Fibroblast of villous mesenchyme (primary cell): ENCODE data around the gene TLK1. TPM values are rescaled to one million over a fixed set of nuclear protein-coding genes. Genes with fewer than 3 reads are reported as not detected.

Experiments
- DNase-seq: peaks from one replicate; pipeline ENCODE4 v3.0.0-alpha.2; 2010; ENCODE audit warnings: low read depth
- H3K4me3 ChIP-seq: 2 replicates; pipeline ENCODE4 v1.5.1; 2011; ENCODE audit warnings: low read depth, mild to moderate bottlenecking, low read length
- total RNA-seq: library from RNA; depleted of rRNA; stranded (reverse); fragments of >200 nt; gene quantifications from 2 replicates; pipeline ENCODE4 v1.2.3, GENCODE V29; 2012
- TF ChIP-seq, protein P1 (sequence below): IDR thresholded peaks from 2 replicates; pipeline ENCODE4 v1.5.1; 2012; ENCODE audit warnings: low read depth, mild to moderate bottlenecking, low read length; ENCODE audit not compliant: insufficient read depth

Gene TLK1
- total RNA-seq, 1 donor: 17.3 TPM

DNA sequence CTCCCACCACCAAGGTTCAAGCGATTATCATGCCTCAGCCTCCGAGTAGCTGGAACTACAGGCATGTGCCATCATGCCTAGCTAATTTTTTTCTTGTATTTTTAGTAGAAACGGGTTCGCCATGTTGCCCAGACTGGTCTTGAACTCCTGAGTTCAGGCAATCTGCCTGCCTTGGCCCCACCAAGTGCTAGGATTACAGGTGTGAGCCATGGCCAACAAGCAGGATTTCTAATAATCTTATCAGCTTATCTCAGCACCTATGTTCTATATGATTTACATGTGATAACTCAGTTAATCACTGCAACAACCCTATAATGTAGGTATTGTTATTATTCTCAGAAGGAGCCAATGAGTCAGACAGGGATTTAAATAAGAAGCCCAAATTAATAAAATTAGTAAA is 151.3 kb downstream of the TLK1 start:
- no peak for DNase-seq
- TF ChIP-seq, protein P1, sequence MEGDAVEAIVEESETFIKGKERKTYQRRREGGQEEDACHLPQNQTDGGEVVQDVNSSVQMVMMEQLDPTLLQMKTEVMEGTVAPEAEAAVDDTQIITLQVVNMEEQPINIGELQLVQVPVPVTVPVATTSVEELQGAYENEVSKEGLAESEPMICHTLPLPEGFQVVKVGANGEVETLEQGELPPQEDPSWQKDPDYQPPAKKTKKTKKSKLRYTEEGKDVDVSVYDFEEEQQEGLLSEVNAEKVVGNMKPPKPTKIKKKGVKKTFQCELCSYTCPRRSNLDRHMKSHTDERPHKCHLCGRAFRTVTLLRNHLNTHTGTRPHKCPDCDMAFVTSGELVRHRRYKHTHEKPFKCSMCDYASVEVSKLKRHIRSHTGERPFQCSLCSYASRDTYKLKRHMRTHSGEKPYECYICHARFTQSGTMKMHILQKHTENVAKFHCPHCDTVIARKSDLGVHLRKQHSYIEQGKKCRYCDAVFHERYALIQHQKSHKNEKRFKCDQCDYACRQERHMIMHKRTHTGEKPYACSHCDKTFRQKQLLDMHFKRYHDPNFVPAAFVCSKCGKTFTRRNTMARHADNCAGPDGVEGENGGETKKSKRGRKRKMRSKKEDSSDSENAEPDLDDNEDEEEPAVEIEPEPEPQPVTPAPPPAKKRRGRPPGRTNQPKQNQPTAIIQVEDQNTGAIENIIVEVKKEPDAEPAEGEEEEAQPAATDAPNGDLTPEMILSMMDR: no peak
- no peak overlapping the region for H3K4me3 ChIP-seq

DNA sequence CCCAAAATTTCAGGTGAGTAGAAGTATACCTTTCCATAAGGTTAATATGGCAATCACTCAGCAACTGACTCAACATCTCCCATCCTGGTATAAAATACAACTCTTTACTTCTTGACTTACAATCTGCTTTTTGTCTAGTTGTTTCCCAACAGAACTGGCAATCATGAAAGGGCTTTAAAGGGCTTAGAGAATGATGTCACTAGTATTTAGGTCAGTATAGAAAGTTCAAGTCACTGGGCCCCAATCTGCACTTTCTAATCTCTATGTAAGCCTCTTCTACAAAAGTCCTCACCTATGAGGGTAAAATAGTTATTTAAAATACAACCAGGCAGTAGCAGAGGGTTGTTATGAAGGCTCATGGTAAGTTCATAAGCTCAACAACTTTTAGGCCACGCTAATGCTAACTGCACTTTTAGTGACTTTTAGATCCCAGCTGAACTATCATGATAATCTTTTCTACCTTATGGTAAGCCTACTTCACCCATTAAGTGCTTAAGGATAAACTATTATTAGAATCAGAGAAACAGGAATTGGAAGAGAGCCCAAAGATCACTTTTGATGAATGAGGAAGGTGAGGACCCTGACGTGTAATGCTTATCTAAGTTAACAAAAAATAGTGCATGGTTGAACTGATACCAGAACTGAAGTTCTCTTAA is 152.0 kb downstream of the TLK1 start:
- no peak overlapping the region for H3K4me3 ChIP-seq
- TF ChIP-seq, protein P1: no peak
- peak; percentile 72 for DNase-seq

DNA sequence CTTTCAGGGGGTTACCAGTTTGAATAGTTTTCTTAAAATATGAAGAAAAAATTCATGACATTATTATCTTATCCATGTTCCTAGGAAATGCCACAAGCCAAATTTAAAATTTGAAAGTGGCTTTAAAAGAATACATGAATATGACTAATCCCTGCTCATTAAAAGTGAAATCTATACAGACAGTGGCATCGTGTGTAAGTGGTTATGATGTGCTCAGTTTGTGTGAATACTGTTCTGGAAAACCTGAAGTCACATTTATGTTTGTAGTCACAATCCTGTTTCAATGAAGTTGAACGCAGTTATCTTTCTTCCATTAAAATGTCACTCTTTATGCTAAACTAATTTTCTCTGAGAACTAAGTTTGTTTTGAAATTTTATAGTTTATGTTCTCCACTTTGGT is 155.9 kb downstream of the TLK1 start:
- no peak overlapping the region for H3K4me3 ChIP-seq

DNA sequence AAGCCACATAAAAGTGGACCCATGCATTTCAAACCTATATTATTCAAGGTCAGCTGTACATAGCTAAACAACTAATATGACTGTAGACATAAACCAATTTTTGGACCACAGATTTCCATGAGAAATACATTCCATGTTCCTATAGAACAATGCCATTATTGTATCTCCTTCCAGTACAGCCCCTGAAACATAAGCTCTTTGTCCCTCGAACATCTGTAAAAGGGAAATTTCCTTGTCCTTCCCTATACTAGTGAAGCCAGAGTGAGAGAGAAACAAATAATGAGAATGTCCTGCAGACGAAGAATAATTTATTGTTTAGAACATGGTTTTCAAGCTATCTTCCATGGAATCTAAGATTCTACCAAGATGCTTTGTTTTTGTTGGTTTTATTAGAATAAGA is 156.3 kb downstream of the TLK1 start:
- DNase-seq: no peak
- TF ChIP-seq, protein P1: no peak
- no peak overlapping the region for H3K4me3 ChIP-seq

More for the DNA sequence above, 155.9 kb downstream of the TLK1 start:
- TF ChIP-seq, protein P1: no peak
- DNase-seq: no peak

DNA sequence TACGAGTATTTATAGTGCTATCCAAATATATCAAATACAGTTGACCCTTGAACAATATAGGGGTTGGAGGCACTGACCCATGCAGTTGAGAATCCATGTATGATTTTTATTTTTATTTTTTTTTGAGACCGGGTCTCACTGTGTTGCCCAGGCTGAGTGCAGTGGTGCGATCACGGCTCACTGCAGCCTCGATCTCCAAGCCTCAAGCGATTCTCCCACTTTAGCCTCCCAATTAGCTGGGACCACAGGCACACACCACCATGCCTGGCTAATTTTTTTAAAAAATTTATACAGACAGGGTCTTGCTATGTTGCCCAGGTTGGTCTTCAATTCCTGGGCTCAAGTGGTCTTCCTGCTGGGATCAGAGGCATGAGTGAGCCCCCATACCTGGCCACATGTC is 161.0 kb downstream of the TLK1 start:
- no peak overlapping the region for H3K4me3 ChIP-seq
- TF ChIP-seq, protein P1: no peak
- no peak for DNase-seq

DNA sequence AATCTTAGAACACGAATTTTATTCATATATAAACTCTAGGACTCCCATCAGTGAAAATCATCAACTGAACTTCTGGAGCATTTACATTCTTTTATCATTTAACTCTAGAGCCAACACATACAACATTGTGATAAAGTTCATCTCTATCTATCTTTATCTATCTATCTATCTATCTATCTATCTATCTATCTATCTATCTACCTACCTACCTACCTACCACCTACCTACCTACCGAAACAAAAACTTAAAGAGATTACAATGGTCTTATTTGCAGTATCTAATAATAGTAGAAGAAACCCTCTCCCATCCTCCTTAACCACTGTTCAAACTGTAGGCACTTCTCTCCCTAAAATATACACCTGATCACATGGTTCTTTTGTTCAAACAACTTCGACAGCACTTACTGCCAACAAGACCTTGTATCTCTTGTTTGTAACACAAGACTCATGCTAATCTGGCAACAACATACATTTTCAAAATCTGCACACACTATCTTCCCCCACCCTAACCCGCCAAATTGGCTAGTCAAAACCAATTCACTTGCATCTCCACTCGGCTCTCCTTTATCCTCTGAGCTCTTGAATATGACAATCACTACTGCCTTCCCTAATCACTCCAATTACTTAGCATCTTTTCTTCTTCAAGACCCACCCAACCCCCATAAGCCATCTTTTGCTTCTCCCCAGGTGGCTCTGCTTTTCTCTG is 162.6 kb downstream of the TLK1 start:
- TF ChIP-seq, protein P1: no peak
- DNase-seq: no peak
- H3K4me3 ChIP-seq: no peak overlapping the region
